ENCODE data around the gene SSBP1. TPM values are rescaled to one million over a fixed set of nuclear protein-coding genes. Genes with fewer than 3 reads are reported as not detected.

SSBP1 gene
- total RNA-seq, 1 experiment from 2014 or later, result 245 TPM

GRCh38 chr7:141704741-141705140, 33.4 kb upstream of the SSBP1 start (continued):
- no peak for TF ChIP-seq ZNF532 (CRISPR knock-in tag; IDR thresholded peaks at IDR 0.05; ENCODE audit: borderline replicate concordance)
- no peak for TF ChIP-seq USF2 (CRISPR knock-in tag; IDR thresholded peaks at IDR 0.05)
- no peak for TF ChIP-seq PRRX2 (CRISPR knock-in tag; IDR thresholded peaks at IDR 0.05)
- no peak for TF ChIP-seq RELA (CRISPR knock-in tag; IDR thresholded peaks at IDR 0.05; ENCODE audit: borderline replicate concordance)
- no peak for TF ChIP-seq AR (CRISPR knock-in tag; IDR thresholded peaks at IDR 0.05)
- TF ChIP-seq ELF4 (CRISPR knock-in tag; IDR thresholded peaks at IDR 0.05; ENCODE audit: low read depth), result no peak
- TF ChIP-seq USF1 (CRISPR knock-in tag; IDR thresholded peaks at IDR 0.05), result no peak
- no peak for TF ChIP-seq ARID4B (CRISPR knock-in tag; IDR thresholded peaks at IDR 0.05; ENCODE audit: borderline replicate concordance)
- no peak for TF ChIP-seq ZNF396 (CRISPR knock-in tag; IDR thresholded peaks at IDR 0.05; ENCODE audit: borderline replicate concordance)
- TF ChIP-seq JUN (CRISPR knock-in tag; IDR thresholded peaks at IDR 0.05), result no peak

- H3K27ac Mint-ChIP-seq, result 0 out of 2 replicates have a peak overlapping the region, but pooled peaks have one; percentile 13
- CTCF ChIA-PET, result interaction anchor here (0.7 to 1.6 kb wide), 2 partner anchors 31 to 533 kb away, joined by 3 to 4 read pairs; partner anchors contain the start of gene SSBP1
- POLR2A ChIA-PET, result no interaction called here
- no peaks in the 10 kb centered on the region for H3K9me3 Mint-ChIP-seq
- H3K27me3 Mint-ChIP-seq (ENCODE audit: low read depth), result peaks cover 18% of the 10 kb centered on the region
- no peak overlapping the region for H3K4me3 Mint-ChIP-seq
- H3K36me3 Mint-ChIP-seq, result no peaks in the 10 kb centered on the region
- peaks cover 38% of the 10 kb centered on the region for H3K4me1 Mint-ChIP-seq
- ATAC-seq, result no peak
- DNase-seq (ENCODE audit: low spot score), result no peak
- TF ChIP-seq NFYB (CRISPR knock-in tag; conservative IDR thresholded peaks at IDR 0.05; ENCODE audit: low read depth), result no peak
- TF ChIP-seq MYBL2 (CRISPR knock-in tag; IDR thresholded peaks at IDR 0.05), result no peak
- TF ChIP-seq SMAD4 (CRISPR knock-in tag; IDR thresholded peaks at IDR 0.05), result no peak
- TF ChIP-seq HMGA2 (CRISPR knock-in tag; IDR thresholded peaks at IDR 0.05), result no peak
- TF ChIP-seq ATF6 (CRISPR knock-in tag; IDR thresholded peaks at IDR 0.05), result no peak
- TF ChIP-seq CREB1 (CRISPR knock-in tag; IDR thresholded peaks at IDR 0.05), result no peak
- no peak for TF ChIP-seq AR (CRISPR knock-in tag; IDR thresholded peaks at IDR 0.05)
These were observed 31.7 kb upstream of the SSBP1 start for GRCh38 chr7:141706239-141707064.

All from WTC11 (cell line).